HepG2 (cell line): Measurements from ENCODE around the gene DOLK. TPM values are rescaled to one million over a fixed set of nuclear protein-coding genes. Genes with fewer than 3 reads are reported as not detected.
A peak's percentile ranks its signal among the peaks of the same experiment; 100 is the strongest.

ENCODE experiments used
- ATF1 ChIP-seq: IDR thresholded peaks from 2 replicates; pipeline ENCODE4 v1.6.1; 2016; ENCODE audit warnings: mild to moderate bottlenecking, control low read depth
- FOXJ3 ChIP-seq: sonication (generic); formaldehyde crosslinking; IDR thresholded peaks from 2 replicates; pipeline ENCODE4 v1.4.0; 2020; ENCODE audit warnings: missing genetic modification reagents, mild to moderate bottlenecking, borderline replicate concordance
- GATAD1 ChIP-seq: IDR thresholded peaks from 2 replicates; pipeline ENCODE4 v1.6.1; 2016; ENCODE audit warnings: missing genetic modification reagents, missing compliant biosample characterization
- MIER2 ChIP-seq: IDR thresholded peaks from 2 replicates; pipeline ENCODE4 v1.6.1; 2016; ENCODE audit warnings: missing biosample characterization, missing genetic modification reagents
- SMARCC2 ChIP-seq: fragments of 450-650 bp; IDR thresholded peaks from 2 replicates; pipeline ENCODE4 v1.6.1; 2017; ENCODE audit warnings: antibody characterized with exemption, mild to moderate bottlenecking
- SP1 ChIP-seq, 2 experiments: fragments of 450-650 bp in 1 of 2; sonication (generic) in 1 of 2; formaldehyde crosslinking in 1 of 2; IDR thresholded peaks; 2 replicates each; pipeline versions ENCODE4 v1.4.0 to v1.6.1; 2016 to 2020; ENCODE audit warnings: missing genetic modification reagents in 1 of 2
- SRF ChIP-seq: IDR thresholded peaks from 2 replicates; pipeline ENCODE4 v1.6.1; 2011; ENCODE audit warnings: mild to moderate bottlenecking, low read depth, low read length, moderate library complexity
- ZEB1 ChIP-seq: IDR thresholded peaks from 2 replicates; pipeline ENCODE4 v1.6.1; 2012; ENCODE audit warnings: mild to moderate bottlenecking, low read depth, inconsistent platforms; ENCODE audit not compliant: insufficient replicate concordance
- ZIK1 ChIP-seq: sonication (generic); formaldehyde crosslinking; IDR thresholded peaks from 2 replicates; pipeline ENCODE4 v1.5.0; 2020; ENCODE audit warnings: mild to moderate bottlenecking, low read depth, missing genetic modification reagents, borderline replicate concordance
- ZKSCAN1 ChIP-seq: fragments of 150-350 bp; IDR thresholded peaks from 2 replicates; pipeline ENCODE4 v1.6.1; 2014; ENCODE audit warnings: low read length
- ZNF263 ChIP-seq: sonication (generic); formaldehyde crosslinking; IDR thresholded peaks from 2 replicates; pipeline ENCODE4 v1.4.0; 2020; ENCODE audit warnings: missing genetic modification reagents
- ZNF451 ChIP-seq: sonication (generic); formaldehyde crosslinking; IDR thresholded peaks from 2 replicates; pipeline ENCODE4 v1.5.0; 2020; ENCODE audit warnings: mild to moderate bottlenecking, missing genetic modification reagents
- ZNF510 ChIP-seq: sonication (generic); formaldehyde crosslinking; IDR thresholded peaks from 2 replicates; pipeline ENCODE4 v1.4.0; 2020; ENCODE audit warnings: low read depth, mild to moderate bottlenecking, missing genetic modification reagents
- ZNF550 ChIP-seq: sonication (generic); formaldehyde crosslinking; IDR thresholded peaks from 2 replicates; pipeline ENCODE4 v1.4.0; 2020; ENCODE audit warnings: mild to moderate bottlenecking, missing genetic modification reagents, borderline replicate concordance
- ZNF577 ChIP-seq: sonication (generic); formaldehyde crosslinking; IDR thresholded peaks from 2 replicates; pipeline ENCODE4 v1.4.0; 2020; ENCODE audit warnings: mild to moderate bottlenecking, low read depth, missing genetic modification reagents, borderline replicate concordance
- ZSCAN9 ChIP-seq: IDR thresholded peaks from 2 replicates; pipeline ENCODE4 v1.6.1; 2016; ENCODE audit warnings: borderline replicate concordance
- polyA plus RNA-seq, 8 experiments: library from polyadenylated mRNA; depleted of rRNA in 3 of 8; stranded (reverse) in 7 of 8; unstranded in 1 of 8; fragments of >200 nt; fragmentation: Illumina TruSeq in 4 of 8; extraction: Trizol in 4 of 8; gene quantifications; 2 replicates each; pipeline versions ENCODE4 v1.2.1 to v1.2.3, GENCODE V29; 2011 to 2016; ENCODE audit warnings: low read depth in 4 of 8, missing spikeins in 1 of 8, mixed read lengths in 1 of 8; ENCODE audit not compliant: insufficient read depth in 1 of 8
- total RNA-seq, 5 experiments: library from RNA; depleted of rRNA; stranded (reverse); fragments of >200 nt; fragmentation: Illumina TruSeq; extraction: Trizol; gene quantifications; 2 replicates each; pipeline ENCODE4 v1.2.3, GENCODE V29; 2016; ENCODE audit warnings: low read depth in 1 of 5
- TF ChIP-seq, protein P1 (sequence below): sonication (generic); formaldehyde crosslinking; IDR thresholded peaks from 2 replicates; pipeline ENCODE4 v1.4.0; 2020; ENCODE audit warnings: missing genetic modification reagents
- TF ChIP-seq, protein P2 (sequence below): sonication (generic); formaldehyde crosslinking; IDR thresholded peaks from 2 replicates; pipeline ENCODE4 v1.5.0; 2020; ENCODE audit warnings: missing genetic modification reagents
- TF ChIP-seq, protein P3 (sequence below): IDR thresholded peaks from 2 replicates; pipeline ENCODE4 v1.6.1; 2012; ENCODE audit warnings: inconsistent platforms
- TF ChIP-seq, protein P4 (sequence below): sonication (generic); formaldehyde crosslinking; IDR thresholded peaks from 2 replicates; pipeline ENCODE4 v1.5.0; 2020; ENCODE audit warnings: missing genetic modification reagents, mild to moderate bottlenecking, borderline replicate concordance
- TF ChIP-seq, protein P5 (sequence below): sonication (generic); formaldehyde crosslinking; IDR thresholded peaks from 2 replicates; pipeline ENCODE4 v1.8.1; 2023; ENCODE audit warnings: mild to moderate bottlenecking, missing genetic modification reagents
- TF ChIP-seq, protein P6 (sequence below): sonication (generic); formaldehyde crosslinking; IDR thresholded peaks from 2 replicates; pipeline ENCODE4 v1.8.0; 2022; ENCODE audit warnings: mild to moderate bottlenecking, missing genetic modification reagents
- TF ChIP-seq, protein P7 (sequence below): IDR thresholded peaks from 2 replicates; pipeline ENCODE4 v1.6.1; 2016; ENCODE audit warnings: missing compliant biosample characterization, missing genetic modification reagents, borderline replicate concordance

Gene DOLK
- total and polyA plus RNA-seq, 2 of the 13 experiments (the other 11 are each of a cell fraction or from before 2014, with no cell fraction given) = 15.4 to 18.7 TPM

DNA sequence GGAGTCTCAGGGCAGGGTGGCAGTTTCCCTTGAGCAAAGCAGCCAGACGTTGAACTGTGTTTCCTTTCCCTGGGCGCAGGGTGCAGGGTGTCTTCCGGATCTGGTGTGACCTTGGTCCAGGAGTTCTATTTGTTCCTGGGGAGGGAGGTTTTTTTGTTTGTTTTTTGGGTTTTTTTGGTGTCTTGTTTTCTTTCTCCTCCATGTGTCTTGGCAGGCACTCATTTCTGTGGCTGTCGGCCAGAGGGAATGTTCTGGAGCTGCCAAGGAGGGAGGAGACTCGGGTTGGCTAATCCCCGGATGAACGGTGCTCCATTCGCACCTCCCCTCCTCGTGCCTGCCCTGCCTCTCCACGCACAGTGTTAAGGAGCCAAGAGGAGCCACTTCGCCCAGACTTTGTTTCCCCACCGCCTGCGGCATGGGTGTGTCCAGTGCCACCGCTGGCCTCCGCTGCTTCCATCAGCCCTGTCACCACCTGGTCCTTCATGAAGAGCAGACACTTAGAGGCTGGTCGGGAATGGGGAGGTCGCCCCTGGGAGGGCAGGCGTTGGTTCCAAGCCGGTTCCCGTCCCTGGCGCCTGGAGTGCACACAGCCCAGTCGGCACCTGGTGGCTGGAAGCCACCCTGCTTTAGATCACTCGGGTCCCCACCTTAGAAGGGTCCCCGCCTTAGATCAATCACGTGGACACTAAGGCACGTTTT is 30.1 kb downstream of the DOLK start (continued):
- TF ChIP-seq, protein P1, sequence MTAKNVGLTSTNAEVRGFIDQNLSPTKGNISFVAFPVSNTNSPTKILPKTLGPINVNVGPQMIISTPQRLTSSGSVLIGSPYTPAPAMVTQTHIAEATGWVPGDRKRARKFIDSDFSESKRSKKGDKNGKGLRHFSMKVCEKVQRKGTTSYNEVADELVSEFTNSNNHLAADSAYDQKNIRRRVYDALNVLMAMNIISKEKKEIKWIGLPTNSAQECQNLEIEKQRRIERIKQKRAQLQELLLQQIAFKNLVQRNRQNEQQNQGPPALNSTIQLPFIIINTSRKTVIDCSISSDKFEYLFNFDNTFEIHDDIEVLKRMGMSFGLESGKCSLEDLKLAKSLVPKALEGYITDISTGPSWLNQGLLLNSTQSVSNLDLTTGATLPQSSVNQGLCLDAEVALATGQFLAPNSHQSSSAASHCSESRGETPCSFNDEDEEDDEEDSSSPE = peak; percentile 80
- TF ChIP-seq, protein P2, sequence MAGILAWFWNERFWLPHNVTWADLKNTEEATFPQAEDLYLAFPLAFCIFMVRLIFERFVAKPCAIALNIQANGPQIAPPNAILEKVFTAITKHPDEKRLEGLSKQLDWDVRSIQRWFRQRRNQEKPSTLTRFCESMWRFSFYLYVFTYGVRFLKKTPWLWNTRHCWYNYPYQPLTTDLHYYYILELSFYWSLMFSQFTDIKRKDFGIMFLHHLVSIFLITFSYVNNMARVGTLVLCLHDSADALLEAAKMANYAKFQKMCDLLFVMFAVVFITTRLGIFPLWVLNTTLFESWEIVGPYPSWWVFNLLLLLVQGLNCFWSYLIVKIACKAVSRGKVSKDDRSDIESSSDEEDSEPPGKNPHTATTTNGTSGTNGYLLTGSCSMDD (CRISPR knock-in tag) = no peak
- no peak for TF ChIP-seq ZKSCAN1
- TF ChIP-seq, protein P3, sequence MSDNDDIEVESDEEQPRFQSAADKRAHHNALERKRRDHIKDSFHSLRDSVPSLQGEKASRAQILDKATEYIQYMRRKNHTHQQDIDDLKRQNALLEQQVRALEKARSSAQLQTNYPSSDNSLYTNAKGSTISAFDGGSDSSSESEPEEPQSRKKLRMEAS = peak; percentile 89
- TF ChIP-seq, protein P4, sequence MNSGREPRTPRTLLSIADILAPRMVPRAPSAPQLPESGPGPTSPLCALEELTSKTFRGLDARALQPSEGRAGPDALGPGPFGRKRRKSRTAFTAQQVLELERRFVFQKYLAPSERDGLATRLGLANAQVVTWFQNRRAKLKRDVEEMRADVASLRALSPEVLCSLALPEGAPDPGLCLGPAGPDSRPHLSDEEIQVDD (CRISPR knock-in tag) = peak; percentile 71; the same call in 1 of the 2 replicates
- TF ChIP-seq MIER2 (CRISPR knock-in tag) = no peak
- 0 out of 2 replicates have a peak, but pooled peaks have one; percentile 28 for TF ChIP-seq ZIK1 (CRISPR knock-in tag)
- TF ChIP-seq ZNF451 (CRISPR knock-in tag) = peak; percentile 69; the same call in 1 of the 2 replicates
- TF ChIP-seq, protein P5, sequence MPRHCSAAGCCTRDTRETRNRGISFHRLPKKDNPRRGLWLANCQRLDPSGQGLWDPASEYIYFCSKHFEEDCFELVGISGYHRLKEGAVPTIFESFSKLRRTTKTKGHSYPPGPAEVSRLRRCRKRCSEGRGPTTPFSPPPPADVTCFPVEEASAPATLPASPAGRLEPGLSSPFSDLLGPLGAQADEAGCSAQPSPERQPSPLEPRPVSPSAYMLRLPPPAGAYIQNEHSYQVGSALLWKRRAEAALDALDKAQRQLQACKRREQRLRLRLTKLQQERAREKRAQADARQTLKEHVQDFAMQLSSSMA = 0 out of 2 replicates have a peak, but pooled peaks have one; percentile 61
- TF ChIP-seq SRF = no peak
- no peak for TF ChIP-seq ZSCAN9
- TF ChIP-seq, protein P6, sequence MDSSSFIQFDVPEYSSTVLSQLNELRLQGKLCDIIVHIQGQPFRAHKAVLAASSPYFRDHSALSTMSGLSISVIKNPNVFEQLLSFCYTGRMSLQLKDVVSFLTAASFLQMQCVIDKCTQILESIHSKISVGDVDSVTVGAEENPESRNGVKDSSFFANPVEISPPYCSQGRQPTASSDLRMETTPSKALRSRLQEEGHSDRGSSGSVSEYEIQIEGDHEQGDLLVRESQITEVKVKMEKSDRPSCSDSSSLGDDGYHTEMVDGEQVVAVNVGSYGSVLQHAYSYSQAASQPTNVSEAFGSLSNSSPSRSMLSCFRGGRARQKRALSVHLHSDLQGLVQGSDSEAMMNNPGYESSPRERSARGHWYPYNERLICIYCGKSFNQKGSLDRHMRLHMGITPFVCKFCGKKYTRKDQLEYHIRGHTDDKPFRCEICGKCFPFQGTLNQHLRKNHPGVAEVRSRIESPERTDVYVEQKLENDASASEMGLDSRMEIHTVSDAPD = peak; percentile 70; the same call in 1 of the 2 replicates
- TF ChIP-seq ZNF263 (CRISPR knock-in tag) = peak; percentile 96
- no peak for TF ChIP-seq ZEB1
- TF ChIP-seq ZNF577 (CRISPR knock-in tag) = no peak
- TF ChIP-seq FOXJ3 (CRISPR knock-in tag) = peak; percentile 67; the same call in 1 of the 2 replicates
- TF ChIP-seq ATF1 = no peak
- TF ChIP-seq, protein P7, sequence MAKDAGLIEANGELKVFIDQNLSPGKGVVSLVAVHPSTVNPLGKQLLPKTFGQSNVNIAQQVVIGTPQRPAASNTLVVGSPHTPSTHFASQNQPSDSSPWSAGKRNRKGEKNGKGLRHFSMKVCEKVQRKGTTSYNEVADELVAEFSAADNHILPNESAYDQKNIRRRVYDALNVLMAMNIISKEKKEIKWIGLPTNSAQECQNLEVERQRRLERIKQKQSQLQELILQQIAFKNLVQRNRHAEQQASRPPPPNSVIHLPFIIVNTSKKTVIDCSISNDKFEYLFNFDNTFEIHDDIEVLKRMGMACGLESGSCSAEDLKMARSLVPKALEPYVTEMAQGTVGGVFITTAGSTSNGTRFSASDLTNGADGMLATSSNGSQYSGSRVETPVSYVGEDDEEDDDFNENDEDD (CRISPR knock-in tag) = peak; percentile 86; the same call in 1 of the 2 replicates
- TF ChIP-seq ZNF510 (CRISPR knock-in tag) = no peak
- no peak for TF ChIP-seq SP1 (IDR thresholded peaks at IDR 0.05)
- TF ChIP-seq SP1 (CRISPR knock-in tag; IDR thresholded peaks at IDR 0.05) = no peak
- 0 out of 2 replicates have a peak, but pooled peaks have one; percentile 17 for TF ChIP-seq GATAD1 (CRISPR knock-in tag)
- no peak for TF ChIP-seq ZNF550 (CRISPR knock-in tag)
- no peak for TF ChIP-seq SMARCC2
